ENCODE results near the gene KSR1. TPM values are rescaled to one million over a fixed set of nuclear protein-coding genes. Genes with fewer than 3 reads are reported as not detected.

Gene KSR1
- total and polyA plus RNA-seq, 2 of the 8 experiments (the other 6 are each of a cell fraction or from before 2014, with no cell fraction given): 14.1 to 34.7 TPM

- no peak overlapping the region for H2AK5ac ChIP-seq (ENCODE audit: low read depth, low read length)
- TF ChIP-seq KDM5A (IDR thresholded peaks at IDR 0.05; ENCODE audit: low read length): no peak
- no peak for TF ChIP-seq ATF3 (IDR thresholded peaks at IDR 0.05; ENCODE audit: insufficient read depth, low read depth, low read length)
- TF ChIP-seq BRCA1 (IDR thresholded peaks at IDR 0.05; ENCODE audit: low read depth, low read length): no peak
- TF ChIP-seq SRF (IDR thresholded peaks at IDR 0.05; ENCODE audit: low read depth, low read length): no peak
- no peaks in the 10 kb centered on the region for H3K79me1 ChIP-seq (ENCODE audit: low read depth, low read length)
- no peaks in the 10 kb centered on the region for H3K23me2 ChIP-seq (ENCODE audit: low read depth, low read length)
- no peak overlapping the region for H3K27ac ChIP-seq (ENCODE audit: low read depth, low read length)
- H3K9me3 ChIP-seq (ENCODE audit: insufficient read depth in 2 of 2, low read depth in 1 of 2, low read length in 1 of 2): no peaks in the 10 kb centered on the region
- 0 out of 7 replicates have a peak, but pooled peaks cover 0 to 4% (median 0%) of the 10 kb centered on the region in 4 experiments for H3K27me3 ChIP-seq (replicated peaks in 1 of 4; ENCODE audit: control insufficient read depth in 3 of 4, extremely low read depth in 1 of 4, insufficient read depth in 3 of 4, low read length in 3 of 4)
- H3K4me1 ChIP-seq (replicated peaks in 1 of 4; ENCODE audit: control insufficient read depth in 3 of 4, insufficient read depth in 4 of 4, low read length in 3 of 4): no peaks in the 10 kb centered on the region; a peak in 1 of 7 replicates
- H3K4me3 ChIP-seq (ENCODE audit: extremely low read depth in 1 of 4, insufficient read depth in 2 of 4, low read depth in 3 of 4, low read length in 4 of 4): no peak overlapping the region
- no peaks in the 10 kb centered on the region for H3K36me3 ChIP-seq (ENCODE audit: control insufficient read depth in 2 of 4, insufficient read depth in 4 of 4, low read length in 3 of 4)
- H3K79me2 ChIP-seq (ENCODE audit: control insufficient read depth in 1 of 2, insufficient read depth in 2 of 2, low read length in 2 of 2): no peaks in the 10 kb centered on the region
- no peak overlapping the region for H4K5ac ChIP-seq (ENCODE audit: insufficient read length, low read depth, low read length)
- H2AFZ ChIP-seq (ENCODE audit: low read length): no peak overlapping the region
- no peaks in the 10 kb centered on the region for H4K20me1 ChIP-seq (replicated peaks in 1 of 2; ENCODE audit: control insufficient read depth in 1 of 2, insufficient read depth in 2 of 2, low read length in 2 of 2)
- H3K14ac ChIP-seq (ENCODE audit: insufficient read length): no peak overlapping the region
- no peak overlapping the region for H4K91ac ChIP-seq (replicated peaks; ENCODE audit: insufficient read length, low read length)
- H4K8ac ChIP-seq (ENCODE audit: extremely low read depth, insufficient read depth, low read length): no peak overlapping the region
- no peak overlapping the region for H3K18ac ChIP-seq (ENCODE audit: extremely low read depth, low read length)
- H2BK12ac ChIP-seq (ENCODE audit: low read depth, low read length): no peak overlapping the region
- H3K23ac ChIP-seq (ENCODE audit: insufficient read length): no peak overlapping the region
- no peak overlapping the region for H2BK120ac ChIP-seq (replicated peaks; ENCODE audit: low read depth, low read length)
- no peak overlapping the region for H2BK5ac ChIP-seq (ENCODE audit: low read depth, low read length)
- H3K56ac ChIP-seq (replicated peaks; ENCODE audit: insufficient read length, low read depth, low read length): no peak overlapping the region
- no peak overlapping the region for H2BK20ac ChIP-seq (ENCODE audit: low read length)
- POLR2A ChIA-PET (ENCODE audit: partially characterized antibody): interaction anchor here (0.9 to 1.2 kb wide), 2 partner anchors 9 to 10 kb away, joined by 3 read pairs; no protein-coding TSS in a partner anchor
- H3K4ac ChIP-seq (replicated peaks; ENCODE audit: insufficient read length, low read depth, low read length): no peak overlapping the region
- H3K4me2 ChIP-seq (ENCODE audit: insufficient read depth in 1 of 2, low read depth in 2 of 2, low read length in 2 of 2): no peak overlapping the region
- H3K9ac ChIP-seq (replicated peaks in 1 of 4; ENCODE audit: extremely low read depth in 1 of 4, low read depth in 3 of 4, low read length in 3 of 4): no peak overlapping the region
- no peak overlapping the region for H2BK15ac ChIP-seq (ENCODE audit: low read length)
- FAIRE-seq (no peak), DNase-seq (ENCODE audit: low read depth in 1 of 2, low spot score in 2 of 2) (no peak)
- CTCF ChIA-PET (ENCODE audit: partially characterized antibody): interaction anchor here (0.7 to 2.8 kb wide), 7 partner anchors 18 to 189 kb away, joined by 3 to 15 read pairs (median 4); no protein-coding TSS in a partner anchor
- WGBS, 2 experiments (ENCODE audit: extremely low coverage in 1 of 2, insufficient coverage in 1 of 2, insufficient read length in 1 of 2, insufficient replicate concordance in 2 of 2, low coverage in 1 of 2, low lambda C conversion rate in 2 of 2, missing lambda C conversion rate in 1 of 2): 71% methylated on average over 2 of the region's 2 CpGs; no CpG with 5 or more reads in 1 of the 2 experiments
Observed at GRCh38 chr17:27413315-27413714, 42.9 kb upstream of the KSR1 start.

All from H1 (cell line).